ENCODE results near the gene CCL18.
"Not testable (repeated sequence)": the region's sequence is repeated elsewhere in the genome, so short reads cannot be mapped to it uniquely, and the experiment has no call there.

CCL18 gene

GRCh38 chr17:36103401-36103975 is 39.4 kb downstream of the CCL18 start, which contains the start of gene CCL4:
CCL4 (plus strand) TSS chr17:36103827; CDS start chr17:36103906, 79 bp downstream.
- not testable (repeated sequence) for DNase-seq (ENCODE audit: low read depth, low spot score)

GRCh38 chr17:36104246-36104645 is 40.2 kb downstream of the CCL18 start:
- not testable (repeated sequence) for DNase-seq (ENCODE audit: low read depth, low spot score)

DNA sequence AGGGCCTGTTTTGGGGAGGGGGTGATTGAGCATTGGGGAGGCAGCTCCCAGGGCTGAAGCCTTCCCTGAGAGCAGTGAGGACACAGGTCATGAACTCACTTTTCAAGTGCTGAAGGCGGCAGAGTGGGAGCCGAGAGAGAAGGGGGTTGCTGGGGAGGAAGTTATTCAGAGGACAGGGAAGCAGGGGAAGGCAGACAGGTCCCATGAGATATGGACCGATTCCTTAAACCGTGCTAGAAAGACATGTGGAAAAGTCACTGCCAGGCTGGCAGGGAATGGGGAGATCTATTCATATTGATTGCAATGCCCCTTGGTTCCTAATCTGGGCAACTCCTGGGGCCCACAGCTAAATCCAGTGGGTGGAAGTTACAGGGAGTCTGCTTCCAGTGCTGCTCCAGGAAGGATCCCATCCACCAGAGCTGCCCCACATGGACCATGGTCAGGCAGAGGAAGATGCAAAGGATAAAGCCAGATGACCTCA is 40.7 kb downstream of the CCL18 start:
- no peak for DNase-seq (ENCODE audit: low read depth, low spot score)

GRCh38 chr17:36105781-36106492 is 41.9 kb downstream of the CCL18 start:
- no peak for DNase-seq (ENCODE audit: low read depth, low spot score)

- no peak for DNase-seq (ENCODE audit: low read depth, low spot score)
Observed at GRCh38 chr17:36106493-36106835, 42.4 kb downstream of the CCL18 start.

GRCh38 chr17:36107660-36108059 is 43.6 kb downstream of the CCL18 start:
- DNase-seq (ENCODE audit: low read depth, low spot score), result no peak

DNA sequence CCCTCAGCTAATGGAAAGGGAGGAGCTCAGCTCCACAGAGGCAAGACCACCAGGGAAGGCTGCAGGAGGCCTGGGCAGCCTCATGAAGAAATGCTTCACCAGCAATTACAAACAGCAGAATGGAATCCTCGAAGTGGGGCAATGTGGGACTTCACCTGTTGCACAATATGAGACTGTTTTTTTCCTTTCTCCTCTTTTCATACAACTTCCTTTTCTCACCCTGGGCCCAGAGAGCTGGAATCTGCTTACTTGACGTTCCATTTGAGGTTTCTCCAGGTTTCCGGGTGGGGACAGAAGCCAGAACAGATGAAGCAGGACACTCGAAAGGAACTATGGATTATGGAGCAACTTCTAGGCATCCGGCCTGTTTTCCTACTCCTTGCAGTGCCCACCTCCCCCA is 44.2 kb downstream of the CCL18 start:
- not testable (repeated sequence) for DNase-seq (ENCODE audit: low read depth, low spot score)

DNA sequence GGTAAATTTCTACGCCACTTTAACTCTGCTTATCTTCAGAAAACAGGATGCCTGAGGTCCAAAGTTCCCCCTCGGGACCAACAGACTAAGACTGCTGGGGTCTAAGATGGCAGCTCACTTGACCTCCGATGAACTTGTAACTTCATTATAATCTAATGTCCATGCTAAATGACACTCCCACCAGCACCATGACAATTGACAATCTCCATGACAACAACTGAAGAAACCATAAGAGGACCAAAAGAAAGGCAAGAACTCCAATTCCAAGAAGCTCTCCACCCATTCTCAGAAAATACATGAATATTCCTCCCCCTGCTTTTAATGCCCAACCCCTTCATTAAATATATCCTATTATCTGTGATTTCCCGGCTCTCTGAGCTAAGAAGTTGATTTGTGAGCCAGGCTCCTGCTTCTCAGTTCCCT is 47.0 kb downstream of the CCL18 start:
- DNase-seq (ENCODE audit: low read depth, low spot score), result no peak

DNA sequence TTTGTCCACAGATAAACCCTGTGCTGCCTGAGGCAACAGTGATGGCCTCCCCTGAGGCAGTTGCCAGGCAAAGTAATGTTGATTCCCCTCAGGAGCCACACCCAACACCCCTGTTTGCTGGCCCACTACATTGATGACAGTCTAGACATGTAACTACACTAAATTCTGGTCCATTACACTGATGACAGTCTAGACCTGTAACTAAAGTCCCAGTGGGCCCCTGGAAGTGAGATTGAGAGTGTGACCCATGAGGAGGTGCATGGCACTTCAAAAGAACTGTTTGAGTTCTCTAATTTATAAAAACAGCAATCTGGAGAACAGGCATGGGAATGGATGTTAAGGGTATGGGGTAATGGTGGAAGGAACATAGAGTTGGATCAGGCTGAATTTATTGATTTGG is 48.5 kb downstream of the CCL18 start:
- DNase-seq (ENCODE audit: low read depth, low spot score), result no peak

DNA sequence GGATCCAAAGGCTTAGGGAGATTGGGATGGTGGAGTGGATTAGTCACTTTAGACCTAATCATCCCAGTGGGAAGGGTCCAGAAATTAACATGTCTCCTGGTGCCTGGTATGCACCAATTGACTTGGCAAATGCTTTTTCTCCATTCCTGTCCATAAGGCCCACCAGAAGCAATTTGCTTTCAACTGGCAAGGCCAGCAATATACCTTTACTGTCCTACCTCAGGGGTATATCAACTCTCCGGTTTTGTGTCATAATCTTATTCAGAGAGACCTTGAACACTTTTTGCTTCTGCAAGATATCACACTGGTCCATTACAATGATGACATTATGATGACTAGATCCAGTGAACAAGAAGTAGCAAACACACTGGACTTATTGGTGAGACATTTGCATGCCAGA is 49.1 kb downstream of the CCL18 start:
- DNase-seq (ENCODE audit: low read depth, low spot score), result not testable (repeated sequence)

- not testable (repeated sequence) for DNase-seq (ENCODE audit: low read depth, low spot score)
Observed at GRCh38 chr17:36114971-36115648, 51.0 kb downstream of the CCL18 start.

DNA sequence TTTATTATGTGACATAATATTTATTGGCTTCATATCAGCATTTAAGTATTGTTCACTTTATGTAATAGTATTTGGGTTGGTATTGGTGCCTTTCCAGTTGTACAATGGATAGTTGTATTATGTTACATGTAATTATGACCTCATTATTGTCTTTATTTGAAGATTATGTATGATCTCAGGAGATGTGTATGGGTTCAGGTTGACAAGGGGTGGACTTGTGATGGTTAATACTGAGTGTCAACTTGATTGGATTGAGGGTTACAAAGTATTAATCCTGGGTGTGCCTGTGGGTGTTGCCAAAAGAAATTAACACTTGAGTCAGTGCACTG is 51.5 kb downstream of the CCL18 start:
- DNase-seq (ENCODE audit: low read depth, low spot score), result not testable (repeated sequence)

DNA sequence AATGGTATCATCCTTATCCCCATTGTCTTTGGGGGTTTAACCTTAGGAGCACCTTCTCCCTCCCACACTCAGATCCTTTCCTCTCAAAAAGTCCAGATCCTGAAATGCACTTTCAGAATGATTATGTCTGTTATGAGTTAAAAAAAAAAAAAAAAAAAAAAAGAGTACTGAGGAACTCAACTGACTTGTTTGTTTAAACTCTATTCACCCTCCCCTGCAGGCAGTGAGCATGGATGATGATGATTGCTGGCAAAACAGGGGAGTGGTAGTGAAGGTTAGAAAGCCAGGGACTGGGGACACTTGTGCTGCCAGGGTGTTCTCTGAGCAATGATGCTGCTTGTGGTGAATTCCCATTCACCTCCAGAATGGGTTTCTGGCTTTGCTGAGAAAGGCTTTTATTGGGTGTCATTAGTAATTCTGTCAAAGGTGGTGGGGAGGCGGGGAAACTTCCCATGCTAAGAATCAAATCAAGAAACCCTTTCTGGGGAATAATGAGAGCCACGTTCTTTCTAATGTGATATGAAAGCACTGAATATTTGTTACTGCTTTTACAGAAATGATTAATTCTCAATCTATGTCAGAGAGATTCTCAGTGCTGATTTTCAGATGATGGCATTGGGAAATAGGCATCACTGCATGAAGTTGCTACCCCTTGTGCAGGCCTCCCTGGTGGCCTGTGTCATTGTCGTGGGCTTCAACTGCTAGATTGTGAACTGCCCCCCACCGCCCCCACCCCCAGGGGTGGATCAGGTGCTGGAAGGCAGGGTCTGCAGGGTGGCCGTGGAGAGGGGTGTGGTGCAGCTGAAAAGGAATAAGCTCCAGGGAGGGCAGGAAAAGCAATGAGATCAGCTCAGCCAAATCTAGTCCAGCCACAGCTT is 53.7 kb downstream of the CCL18 start:
- no peak for DNase-seq (ENCODE audit: low read depth, low spot score)

- no peak for DNase-seq (ENCODE audit: low read depth, low spot score)
Observed at GRCh38 chr17:36118477-36119353, 54.6 kb downstream of the CCL18 start.

GRCh38 chr17:36120221-36120620 is 56.1 kb downstream of the CCL18 start:
- DNase-seq (ENCODE audit: low read depth, low spot score), result no peak

DNA sequence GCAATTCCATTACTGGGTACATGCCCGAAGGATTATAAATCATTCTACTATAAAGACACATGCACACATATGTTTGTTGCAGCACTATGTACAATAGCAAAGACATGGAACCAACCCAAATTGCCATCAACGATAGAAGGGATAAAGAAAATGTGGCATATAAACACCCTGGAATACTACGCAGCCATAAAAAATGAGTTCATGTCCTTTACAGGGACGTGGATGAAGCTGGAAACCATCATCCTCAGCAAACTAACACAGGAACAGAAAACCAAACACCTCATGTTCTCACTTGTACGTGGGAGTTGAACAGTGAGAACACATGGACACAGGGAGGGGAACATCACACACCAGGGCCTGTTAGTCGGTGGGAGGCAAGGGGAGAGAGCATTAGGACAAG is 57.0 kb downstream of the CCL18 start:
- DNase-seq (ENCODE audit: low read depth, low spot score), result not testable (repeated sequence)

Measured in smooth muscle cell of the brain vasculature (primary cell).